GM15510 (cell line): Measurements from ENCODE around the gene CHML.

Source experiments
- POLR2A ChIP-seq: IDR thresholded peaks from 3 replicates; pipeline ENCODE4 v1.6.1; 2011; ENCODE audit warnings: borderline replicate concordance; ENCODE audit not compliant: insufficient read length; ENCODE audit errors: extremely low read depth

Gene CHML

GRCh38 chr1:241635556-241636152, 4.5 kb downstream of the CHML start:
- no peak for TF ChIP-seq POLR2A

GRCh38 chr1:241632987-241633386, 7.2 kb downstream of the CHML start:
- TF ChIP-seq POLR2A: no peak

- TF ChIP-seq POLR2A: no peak
Measured at GRCh38 chr1:241631674-241632073, 8.5 kb downstream of the CHML start.

- no peak for TF ChIP-seq POLR2A
Measured at GRCh38 chr1:241630899-241631298, 9.3 kb downstream of the CHML start.

- TF ChIP-seq POLR2A: no peak
Measured at GRCh38 chr1:241630476-241630875, 9.7 kb downstream of the CHML start.

- no peak for TF ChIP-seq POLR2A
Measured at GRCh38 chr1:241630005-241630404, 10.2 kb downstream of the CHML start.

GRCh38 chr1:241627453-241628259, 12.5 kb downstream of the CHML start:
- TF ChIP-seq POLR2A: no peak

GRCh38 chr1:241624935-241625334, 15.2 kb downstream of the CHML start:
- no peak for TF ChIP-seq POLR2A

GRCh38 chr1:241622669-241623068, 17.5 kb downstream of the CHML start:
- TF ChIP-seq POLR2A: no peak

- TF ChIP-seq POLR2A: no peak
Measured at GRCh38 chr1:241617426-241617825, 22.7 kb downstream of the CHML start.

- no peak for TF ChIP-seq POLR2A
Measured at GRCh38 chr1:241615043-241615974, 24.9 kb downstream of the CHML start.

- no peak for TF ChIP-seq POLR2A
Measured at GRCh38 chr1:241614572-241614971, 25.6 kb downstream of the CHML start.

GRCh38 chr1:241614144-241614543, 26.0 kb downstream of the CHML start:
- TF ChIP-seq POLR2A: no peak

- no peak for TF ChIP-seq POLR2A
Measured at GRCh38 chr1:241612533-241613477, 27.4 kb downstream of the CHML start.

- TF ChIP-seq POLR2A: no peak
Measured at GRCh38 chr1:241611736-241612135, 28.4 kb downstream of the CHML start.

- TF ChIP-seq POLR2A: no peak
Measured at GRCh38 chr1:241611063-241611462, 29.1 kb downstream of the CHML start.
